Measurements from ENCODE around the gene ADCY3. TPM values are rescaled to one million over a fixed set of nuclear protein-coding genes. Genes with fewer than 3 reads are reported as not detected.

ADCY3 gene
- polyA plus RNA-seq, 1 donor from 2014 or later: 28.8 TPM

- H3K36me3 ChIP-seq (ENCODE audit: insufficient read depth, low read length): no peaks in the 10 kb centered on the region
- H4K20me1 ChIP-seq (ENCODE audit: insufficient read depth): no peaks in the 10 kb centered on the region
- H3K4me3 ChIP-seq (ENCODE audit: low read length): no peak overlapping the region
- no peak for TF ChIP-seq MXI1 (conservative IDR thresholded peaks at IDR 0.05; ENCODE audit: poor library complexity, severe bottlenecking)
- no peak for TF ChIP-seq TAF1 (IDR thresholded peaks at IDR 0.05; ENCODE audit: low read depth)
- no peak for TF ChIP-seq CTCF (IDR thresholded peaks at IDR 0.05; ENCODE audit: poor library complexity, severe bottlenecking)
- no peak for TF ChIP-seq SMC3 (conservative IDR thresholded peaks at IDR 0.05; ENCODE audit: poor library complexity)
- H2AFZ ChIP-seq (ENCODE audit: low read depth, low read length): no peak overlapping the region
- H3F3A ChIP-seq (ENCODE audit: insufficient read depth, low read length, poor library complexity, severe bottlenecking): no peaks in the 10 kb centered on the region
- no peaks in the 10 kb centered on the region for H3K9me3 ChIP-seq (ENCODE audit: low read length)
- H3K4me2 ChIP-seq (ENCODE audit: low read length): no peak overlapping the region
- H3K27ac ChIP-seq (ENCODE audit: low read length): no peak overlapping the region
- H3K27me3 ChIP-seq (ENCODE audit: insufficient read depth, low read depth, low read length): no peaks in the 10 kb centered on the region
- no peaks in the 10 kb centered on the region for H3K9me2 ChIP-seq (ENCODE audit: insufficient read depth, low read length)
- no peak overlapping the region for H3K9ac ChIP-seq (ENCODE audit: low read length)
- no peaks in the 10 kb centered on the region for H3K79me2 ChIP-seq (replicated peaks; ENCODE audit: insufficient read depth, low read length)
Observed at GRCh38 chr2:24783641-24784040, 136.4 kb downstream of the ADCY3 start.

GRCh38 chr2:24779116-24779515 lies 140.9 kb downstream of the ADCY3 start:
- H3K36me3 ChIP-seq (ENCODE audit: insufficient read depth, low read length): no peaks in the 10 kb centered on the region
- no peaks in the 10 kb centered on the region for H3K27me3 ChIP-seq (ENCODE audit: insufficient read depth, low read depth, low read length)
- H3K9ac ChIP-seq (ENCODE audit: low read length): no peak overlapping the region
- H3K4me3 ChIP-seq (ENCODE audit: low read length): no peak overlapping the region
- no peak overlapping the region for H2AFZ ChIP-seq (ENCODE audit: low read depth, low read length)
- no peaks in the 10 kb centered on the region for H3K9me2 ChIP-seq (ENCODE audit: insufficient read depth, low read length)
- no peaks in the 10 kb centered on the region for H3F3A ChIP-seq (ENCODE audit: insufficient read depth, low read length, poor library complexity, severe bottlenecking)
- H4K20me1 ChIP-seq (ENCODE audit: insufficient read depth): no peaks in the 10 kb centered on the region
- TF ChIP-seq CTCF (IDR thresholded peaks at IDR 0.05; ENCODE audit: poor library complexity, severe bottlenecking): no peak
- no peak for TF ChIP-seq SMC3 (conservative IDR thresholded peaks at IDR 0.05; ENCODE audit: poor library complexity)
- no peak for TF ChIP-seq REST (IDR thresholded peaks at IDR 0.05; ENCODE audit: borderline replicate concordance)
- no peak for TF ChIP-seq TAF1 (IDR thresholded peaks at IDR 0.05; ENCODE audit: low read depth)
- TF ChIP-seq RAD21 (conservative IDR thresholded peaks at IDR 0.05): no peak
- TF ChIP-seq EP300 (conservative IDR thresholded peaks at IDR 0.05; ENCODE audit: poor library complexity, severe bottlenecking): no peak
- TF ChIP-seq MXI1 (conservative IDR thresholded peaks at IDR 0.05; ENCODE audit: poor library complexity, severe bottlenecking): no peak
- TF ChIP-seq EZH2 (IDR thresholded peaks at IDR 0.05; ENCODE audit: borderline replicate concordance, insufficient read depth, low read length, poor library complexity, severe bottlenecking): no peak
- no peak for TF ChIP-seq POLR2AphosphoS5 (IDR thresholded peaks at IDR 0.05)
- no peak overlapping the region for H3K27ac ChIP-seq (ENCODE audit: low read length)
- H3K79me2 ChIP-seq (replicated peaks; ENCODE audit: insufficient read depth, low read length): no peaks in the 10 kb centered on the region
- H3K9me3 ChIP-seq (ENCODE audit: low read length): no peaks in the 10 kb centered on the region
- H3K4me2 ChIP-seq (ENCODE audit: low read length): no peak overlapping the region

All from neural cell (in vitro differentiated cells).